Measurements from ENCODE around the gene MPEG1.

DNA sequence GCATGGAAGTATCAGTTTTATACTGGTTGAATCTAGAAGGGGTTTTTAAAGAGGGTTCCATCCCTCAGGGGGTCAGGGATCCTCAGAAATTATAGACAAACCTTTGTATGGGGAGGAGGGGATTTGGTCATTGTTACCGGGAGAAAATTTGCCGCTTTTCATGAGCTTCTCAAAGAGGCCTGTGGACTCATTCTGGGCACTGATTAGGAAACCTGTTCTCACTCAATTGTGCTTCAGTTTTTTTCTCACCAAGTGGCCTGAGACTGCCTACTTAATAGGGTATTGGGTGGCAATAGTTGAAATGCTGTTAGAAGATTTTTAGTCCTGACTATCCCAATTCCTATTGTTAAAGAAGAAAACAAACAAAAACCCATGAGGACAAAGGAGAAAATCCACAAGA is 14.0 kb downstream of the MPEG1 start:
- no peak for TF ChIP-seq EZH2 (IDR thresholded peaks at IDR 0.05; ENCODE audit: insufficient read depth, poor library complexity, severe bottlenecking)
- TF ChIP-seq EZH2phosphoT487 (IDR thresholded peaks at IDR 0.05; ENCODE audit: insufficient read depth, low read depth), result no peak
